TTC549 (cell line): ENCODE results near the gene IL1R1.

Experiments
- FAIRE-seq: peaks from 2 replicates; lab custom pipeline; 2012; peaks lifted over from hg19 to GRCh38; lab: Jason Lieb, UNC

IL1R1 gene

DNA sequence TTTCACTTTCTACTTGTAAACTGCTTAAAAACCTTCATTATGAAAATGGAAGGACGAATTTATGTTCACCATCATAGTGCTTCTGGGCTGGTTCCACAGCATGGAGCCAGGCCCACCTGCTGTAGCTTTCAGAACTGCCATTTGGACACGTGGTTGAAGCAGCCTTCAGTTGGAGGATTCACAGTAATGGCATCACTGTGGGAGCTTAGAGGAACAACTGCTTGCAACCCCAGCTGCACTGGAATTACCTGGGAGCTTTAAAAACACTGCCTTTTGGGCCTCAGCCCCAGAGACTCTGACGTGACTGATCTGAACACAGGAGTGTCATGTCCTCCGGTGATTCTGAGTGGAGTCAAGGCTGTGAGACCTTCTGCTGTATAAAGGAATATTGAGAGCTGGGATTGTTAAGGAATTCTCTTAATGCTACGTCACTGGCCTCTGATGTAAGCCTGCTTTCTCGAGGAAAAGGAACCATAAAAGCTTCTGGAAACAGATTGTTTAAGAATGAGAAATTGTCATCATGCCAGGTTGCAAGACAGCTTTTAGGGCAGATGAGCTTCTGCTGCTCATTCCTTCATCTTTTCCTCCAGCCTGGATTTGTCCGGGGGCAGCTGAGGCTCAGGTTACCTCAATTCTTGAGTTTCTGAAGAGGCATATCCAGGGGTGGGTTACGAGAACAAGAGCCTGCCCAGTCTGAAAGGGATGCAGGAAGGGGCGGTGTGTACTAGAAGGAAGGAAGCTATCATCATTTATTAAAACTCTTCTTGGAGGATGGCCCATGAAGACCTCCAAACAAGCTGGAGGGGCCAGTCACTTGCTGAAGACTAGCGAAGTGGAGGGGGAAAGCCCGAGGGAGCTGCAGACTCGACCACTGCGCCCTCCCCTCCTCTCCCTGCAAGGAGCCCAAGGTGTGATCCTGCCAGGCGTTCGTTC lies 1.3 kb upstream of the IL1R1 start:
- FAIRE-seq = no peak

DNA sequence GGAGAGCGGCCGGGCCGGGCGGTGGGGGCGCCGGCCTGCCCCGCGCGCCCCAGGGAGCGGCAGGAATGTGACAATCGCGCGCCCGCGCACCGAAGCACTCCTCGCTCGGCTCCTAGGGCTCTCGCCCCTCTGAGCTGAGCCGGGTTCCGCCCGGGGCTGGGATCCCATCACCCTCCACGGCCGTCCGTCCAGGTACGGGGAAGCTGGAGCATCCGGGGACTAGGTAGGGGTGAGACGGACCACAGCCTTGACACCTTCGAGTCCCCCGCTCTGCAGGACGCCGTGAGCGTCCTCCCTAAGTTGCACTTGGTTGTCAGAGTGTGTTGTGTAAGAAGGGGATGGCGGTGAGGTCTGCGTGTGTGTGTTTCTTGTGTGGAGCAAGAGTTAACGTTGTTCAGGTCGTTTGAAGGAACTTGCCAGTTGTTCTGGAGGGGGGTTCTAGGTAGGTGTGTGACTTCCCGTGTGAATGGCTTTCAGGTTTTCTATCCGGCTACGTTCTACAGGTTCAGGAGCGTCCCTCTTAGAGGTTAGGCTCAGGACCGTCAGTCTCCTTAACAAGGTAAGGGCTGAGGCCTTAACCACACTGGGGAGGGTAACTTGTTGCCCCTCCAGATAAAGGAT lies 393 bp downstream of the IL1R1 start:
- FAIRE-seq = no peak

DNA sequence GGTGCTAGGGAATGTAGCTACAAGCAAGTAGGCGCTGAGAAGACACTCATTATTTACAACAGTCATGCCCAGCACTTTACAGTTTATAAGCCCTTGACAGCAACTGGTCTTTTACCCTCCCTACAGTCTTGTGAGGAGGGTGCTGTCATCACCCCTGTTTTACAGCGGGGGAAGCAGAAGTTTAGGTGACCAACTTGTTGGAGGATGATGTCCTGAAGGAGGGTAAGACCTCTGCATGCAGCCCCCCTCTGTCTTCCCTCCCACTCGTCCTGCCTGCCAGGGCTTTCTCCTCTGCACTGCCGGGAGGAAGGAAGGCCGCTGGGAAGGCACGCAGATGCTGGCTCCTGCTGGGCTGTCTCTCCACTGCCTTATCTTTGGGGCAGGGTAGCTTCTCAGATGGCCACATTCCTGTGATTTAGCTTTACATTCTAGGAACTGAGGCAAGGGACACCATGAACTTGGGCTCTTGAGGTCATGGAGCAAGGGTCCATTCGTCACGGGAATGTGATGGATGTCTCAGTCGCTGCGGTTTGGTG lies 972 bp downstream of the IL1R1 start:
- FAIRE-seq = no peak

GRCh38 chr2:102144128-102144527 lies 1.6 kb downstream of the IL1R1 start:
- FAIRE-seq = no peak

GRCh38 chr2:102145107-102145506 lies 2.6 kb downstream of the IL1R1 start:
- no peak for FAIRE-seq

- no peak for FAIRE-seq
Measured at GRCh38 chr2:102145934-102146333, 3.4 kb downstream of the IL1R1 start.

GRCh38 chr2:102147935-102148334 lies 5.4 kb downstream of the IL1R1 start:
- FAIRE-seq = no peak

DNA sequence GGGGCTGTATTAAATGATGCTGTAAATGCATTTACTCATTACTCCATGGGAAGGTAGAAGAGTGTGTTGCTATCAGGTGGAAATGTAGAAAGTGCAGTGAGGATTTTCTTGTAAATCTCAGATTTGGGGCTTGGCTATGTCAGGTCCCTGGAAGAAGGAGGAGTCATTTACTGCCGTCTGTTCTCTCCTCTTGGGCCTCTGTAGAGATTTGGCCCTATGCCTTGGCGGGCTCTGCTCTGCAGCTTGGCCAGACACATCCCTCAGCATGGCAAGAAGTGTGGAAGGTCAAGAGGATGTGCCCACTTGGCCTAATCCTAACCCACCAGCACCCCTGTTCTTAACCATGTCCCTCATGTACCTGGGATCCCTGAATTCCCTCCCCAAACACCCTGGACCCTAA lies 6.7 kb downstream of the IL1R1 start:
- no peak for FAIRE-seq

DNA sequence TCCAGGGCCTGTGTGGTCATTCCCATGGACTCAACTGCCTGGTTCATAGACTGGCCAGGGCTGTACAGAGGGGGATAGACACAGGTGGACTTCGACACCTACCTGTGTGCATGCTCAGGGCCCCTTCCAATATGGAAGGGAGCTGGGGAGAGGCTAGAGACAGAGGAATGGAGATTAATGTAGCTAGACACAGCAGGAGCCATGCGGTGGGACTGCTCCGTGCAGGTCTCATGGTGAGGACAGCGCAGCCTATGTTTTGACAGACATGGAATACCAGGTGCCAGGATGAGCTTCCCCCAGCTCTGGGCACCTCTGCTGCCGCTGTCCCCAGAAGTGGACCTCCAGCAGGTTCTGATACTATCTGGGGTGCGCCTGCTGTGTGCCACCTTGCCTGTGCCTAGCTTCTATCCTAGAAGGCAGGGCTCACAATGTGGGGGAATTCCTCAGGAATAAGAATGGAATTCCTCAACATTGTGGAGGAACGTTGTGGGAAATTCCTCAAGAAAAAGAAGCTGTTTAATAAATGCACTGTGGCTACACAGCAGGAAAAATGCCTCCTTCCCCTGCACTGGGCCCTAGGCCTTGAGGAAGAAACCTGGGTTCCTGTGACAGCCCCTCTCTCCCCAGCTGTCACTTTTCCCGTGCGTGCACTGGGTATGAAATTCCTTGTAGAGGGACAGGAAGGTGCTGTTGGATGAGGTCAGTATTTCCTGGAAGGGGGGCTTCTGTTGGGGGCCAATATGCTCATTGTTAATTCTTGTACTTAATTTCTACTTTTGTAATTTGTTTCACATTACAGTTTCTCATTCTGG lies 7.3 kb downstream of the IL1R1 start:
- FAIRE-seq = no peak

- no peak for FAIRE-seq
Measured at GRCh38 chr2:102154364-102154763, 11.8 kb downstream of the IL1R1 start.

GRCh38 chr2:102154946-102155702 lies 12.6 kb downstream of the IL1R1 start:
- FAIRE-seq = no peak

DNA sequence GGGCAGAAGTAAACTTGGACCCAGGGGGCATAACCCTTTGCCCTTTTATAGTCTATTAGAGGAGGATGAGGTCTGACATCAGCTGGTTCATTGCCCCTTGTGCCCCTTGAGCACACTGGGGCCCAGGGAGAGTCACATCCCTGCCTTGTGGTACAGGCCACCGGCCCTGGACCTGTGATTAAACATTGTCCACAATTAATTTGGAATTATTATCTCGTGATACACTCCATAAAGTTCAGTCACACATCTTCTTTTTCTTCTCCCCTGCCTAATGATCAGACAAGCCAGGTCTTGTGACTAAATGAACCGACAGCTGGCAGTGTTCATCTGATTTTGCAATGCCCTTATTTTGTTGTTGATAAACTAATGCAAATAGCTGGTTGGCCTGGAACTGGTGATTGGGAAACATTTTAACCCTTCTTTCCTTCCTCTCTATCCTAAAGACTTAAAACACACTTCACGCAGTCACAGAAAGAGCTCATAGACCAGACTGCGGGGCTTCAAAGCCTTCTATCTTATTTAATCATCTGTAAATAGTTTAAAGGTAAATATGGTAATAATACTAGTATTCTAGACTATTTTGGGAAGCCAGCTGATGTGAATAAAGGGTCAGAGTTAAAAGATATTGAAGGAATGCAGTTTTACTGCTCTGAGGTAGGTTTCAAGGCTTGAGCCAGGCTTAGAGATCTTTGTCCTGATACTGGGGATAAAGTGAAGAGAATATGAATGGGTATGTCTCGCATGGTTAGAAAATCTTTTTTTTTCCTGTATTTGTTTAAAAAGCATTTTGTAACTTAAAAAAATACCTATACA lies 13.4 kb downstream of the IL1R1 start:
- no peak for FAIRE-seq

DNA sequence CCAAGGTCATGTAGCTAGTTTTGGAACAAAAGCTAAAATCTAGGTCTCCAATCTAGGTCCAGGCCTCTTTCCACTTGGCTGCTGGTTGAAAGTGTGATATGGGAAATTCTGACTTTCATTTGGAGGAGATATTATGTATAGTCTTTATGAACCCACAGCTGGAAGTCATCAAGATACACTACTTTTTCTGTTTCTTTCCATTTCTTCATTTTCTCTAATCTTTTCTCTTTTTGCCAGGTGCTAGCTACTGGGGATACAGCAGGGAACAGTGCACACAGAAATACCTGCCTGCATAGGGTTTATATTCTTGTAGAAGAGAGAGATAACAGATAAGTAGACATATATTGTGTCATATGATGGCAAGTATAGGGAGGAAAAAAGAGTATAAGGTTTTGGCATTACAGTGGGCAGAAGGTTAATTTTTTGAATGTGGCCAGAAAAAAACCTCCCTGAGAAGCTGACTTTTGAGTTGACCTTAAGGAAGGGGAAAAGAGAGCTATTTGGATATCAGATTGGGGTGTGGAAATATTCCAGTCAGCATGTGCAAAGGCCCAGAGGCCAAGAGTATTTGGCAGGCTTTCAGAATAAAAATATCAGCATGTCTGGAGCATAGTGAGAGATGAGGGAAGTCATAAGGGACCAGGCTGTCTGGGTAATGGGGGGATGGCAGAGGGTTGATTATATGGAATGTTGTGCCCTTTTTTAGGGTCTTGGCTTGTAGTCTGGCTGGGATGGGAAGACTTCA lies 15.6 kb downstream of the IL1R1 start:
- FAIRE-seq = no peak

- no peak for FAIRE-seq
Measured at GRCh38 chr2:102159295-102159694, 16.7 kb downstream of the IL1R1 start.

DNA sequence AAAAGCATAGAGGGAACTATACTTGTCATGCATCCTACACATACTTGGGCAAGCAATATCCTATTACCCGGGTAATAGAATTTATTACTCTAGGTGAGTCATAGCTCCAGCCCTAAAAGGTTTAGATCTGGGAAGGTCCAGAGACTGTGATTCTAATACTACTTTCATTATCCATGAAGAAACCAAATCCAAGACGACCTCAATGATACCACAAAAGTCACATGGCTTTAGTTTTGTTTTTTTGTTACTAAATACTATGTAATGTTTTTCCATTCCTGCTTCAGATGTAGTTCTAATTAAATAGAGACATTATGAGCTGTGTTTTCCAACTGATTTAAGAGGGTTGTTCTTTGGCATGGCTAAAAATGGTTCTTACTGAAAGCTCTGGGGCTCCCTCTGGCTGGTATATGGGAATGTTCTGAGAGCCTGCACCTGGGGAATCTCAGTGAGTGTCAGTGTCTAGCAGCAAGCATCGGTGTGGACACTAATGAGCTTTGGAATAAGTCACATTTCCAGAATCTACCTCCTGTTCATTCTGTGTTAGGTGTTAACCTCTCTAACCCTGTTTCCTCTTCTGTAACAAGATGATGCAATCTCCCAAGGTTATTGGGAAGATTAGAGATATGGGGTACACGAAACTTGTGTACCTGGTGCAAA lies 23.8 kb downstream of the IL1R1 start:
- no peak for FAIRE-seq

DNA sequence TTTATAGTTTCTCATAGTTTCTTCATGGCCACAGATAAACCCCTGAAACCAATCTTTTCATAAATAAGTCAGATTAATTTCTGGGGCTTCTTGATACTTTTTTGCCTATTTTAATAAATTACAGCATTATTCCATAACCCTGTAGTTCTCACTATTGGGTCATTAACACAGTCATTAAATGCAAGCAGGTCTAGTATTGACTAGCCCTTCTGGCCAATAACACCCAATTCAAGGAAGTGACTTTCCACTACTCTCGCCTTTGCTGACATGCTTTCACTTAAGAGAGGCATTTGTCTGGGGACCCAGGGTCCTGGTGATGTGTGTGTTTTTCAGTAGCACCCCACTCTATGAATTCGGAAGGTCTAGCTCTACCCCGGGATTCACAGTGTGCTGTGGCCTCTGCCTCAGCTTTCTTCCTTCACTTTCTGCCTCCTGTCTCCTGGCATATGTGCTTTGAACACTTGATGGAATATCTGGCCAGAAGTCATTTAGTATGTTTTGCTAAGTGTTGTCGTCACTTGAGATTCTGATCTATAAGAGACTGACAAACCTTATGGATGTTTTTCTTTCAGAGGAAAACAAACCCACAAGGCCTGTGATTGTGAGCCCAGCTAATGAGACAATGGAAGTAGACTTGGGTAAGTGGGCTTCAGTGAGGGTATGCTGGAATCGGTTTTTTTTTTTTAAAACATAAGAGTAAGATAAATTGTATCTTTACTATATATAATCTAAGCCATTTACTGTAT lies 25.7 kb downstream of the IL1R1 start:
- no peak for FAIRE-seq

GRCh38 chr2:102171946-102172345 lies 29.4 kb downstream of the IL1R1 start:
- FAIRE-seq = no peak

GRCh38 chr2:102172745-102173144 lies 30.2 kb downstream of the IL1R1 start:
- FAIRE-seq = no peak

DNA sequence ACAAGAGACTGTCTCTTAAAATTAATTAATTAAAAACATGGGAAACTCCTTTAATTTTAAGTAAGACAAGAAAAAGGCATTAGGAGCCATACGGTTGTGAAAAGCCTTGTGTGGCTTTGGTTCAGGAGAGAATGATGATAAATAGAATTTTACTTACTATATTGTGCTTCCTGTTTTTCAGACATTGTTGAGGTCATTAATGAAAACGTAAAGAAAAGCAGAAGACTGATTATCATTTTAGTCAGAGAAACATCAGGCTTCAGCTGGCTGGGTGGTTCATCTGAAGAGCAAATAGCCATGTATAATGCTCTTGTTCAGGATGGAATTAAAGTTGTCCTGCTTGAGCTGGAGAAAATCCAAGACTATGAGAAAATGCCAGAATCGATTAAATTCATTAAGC lies 33.6 kb downstream of the IL1R1 start:
- no peak for FAIRE-seq
